DOHH2 (cell line): ENCODE measurements around the gene CYP2E1.

Experiments used
- H3F3A ChIP-seq: fragments of 200-600 bp; sonication (generic), shearing (Covaris generic); 2 replicates; pipeline ENCODE4 v1.6.0; 2016; ENCODE audit warnings: antibody characterized with exemption, mild to moderate bottlenecking; ENCODE audit not compliant: control insufficient read depth, insufficient read depth
- H3K27ac ChIP-seq: fragments of 200-600 bp; sonication (generic); 2 replicates; pipeline ENCODE4 v1.5.1; 2014; ENCODE audit warnings: low read depth, mild to moderate bottlenecking, low read length, moderate library complexity
- H3K27me3 ChIP-seq: fragments of 200-600 bp; sonication (generic); 2 replicates; pipeline ENCODE4 v1.6.1; 2014; ENCODE audit warnings: mild to moderate bottlenecking, low read length, mixed read lengths; ENCODE audit not compliant: control insufficient read depth
- H3K36me3 ChIP-seq: fragments of 200-600 bp; sonication (generic); 2 replicates; pipeline ENCODE4 v1.6.1; 2014; ENCODE audit warnings: mild to moderate bottlenecking, low read length, moderate library complexity, mixed read lengths; ENCODE audit not compliant: control insufficient read depth
- H3K4me1 ChIP-seq: fragments of 200-600 bp; sonication (generic); 2 replicates; pipeline ENCODE4 v1.6.1; 2014; ENCODE audit warnings: mild to moderate bottlenecking, low read length, mixed read lengths; ENCODE audit not compliant: control insufficient read depth
- H3K4me2 ChIP-seq: fragments of 200-600 bp; sonication (generic); 2 replicates; pipeline ENCODE4 v1.6.0; 2014; ENCODE audit warnings: mild to moderate bottlenecking, low read length, moderate library complexity
- H3K4me3 ChIP-seq: fragments of 200-600 bp; sonication (generic); 2 replicates; pipeline ENCODE4 v1.5.1; 2014; ENCODE audit warnings: mild to moderate bottlenecking, low read length, mixed read lengths
- H3K79me2 ChIP-seq: fragments of 200-600 bp; sonication (generic); 2 replicates; pipeline ENCODE4 v1.6.1; 2014; ENCODE audit warnings: mild to moderate bottlenecking, low read length, mixed read lengths; ENCODE audit not compliant: control insufficient read depth
- H3K9me2 ChIP-seq: fragments of 200-600 bp; sonication (generic); replicated peaks from 2 replicates; pipeline ENCODE4 v1.6.1; 2014; ENCODE audit warnings: mild to moderate bottlenecking, low read length, mixed read lengths; ENCODE audit not compliant: control insufficient read depth
- H3K9me3 ChIP-seq: fragments of 200-600 bp; sonication (generic); 2 replicates; pipeline ENCODE4 v1.6.1; 2014; ENCODE audit warnings: antibody characterized with exemption, low read length, mixed read lengths; ENCODE audit not compliant: control insufficient read depth, insufficient read depth
- H4K20me1 ChIP-seq: fragments of 200-600 bp; sonication (generic); 2 replicates; pipeline ENCODE4 v1.6.0; 2014; ENCODE audit warnings: low read depth, mild to moderate bottlenecking, antibody characterized with exemption, low read length, moderate library complexity; ENCODE audit not compliant: control insufficient read depth, insufficient read depth
- EZH2phosphoT487 ChIP-seq: fragments of 200-600 bp; sonication (generic); IDR thresholded peaks from 2 replicates; pipeline ENCODE4 v1.6.1; 2017; ENCODE audit warnings: borderline replicate concordance, mild to moderate bottlenecking, antibody characterized with exemption, low read length, moderate library complexity, mixed read lengths
- TF ChIP-seq, protein P1 (sequence below): fragments of 200-600 bp; sonication (generic); IDR thresholded peaks from one replicate; pipeline ENCODE4 v1.5.1; 2014; ENCODE audit warnings: antibody characterized with exemption, mild to moderate bottlenecking, low read depth, low read length; ENCODE audit not compliant: poor library complexity, severe bottlenecking

CYP2E1 gene

DNA sequence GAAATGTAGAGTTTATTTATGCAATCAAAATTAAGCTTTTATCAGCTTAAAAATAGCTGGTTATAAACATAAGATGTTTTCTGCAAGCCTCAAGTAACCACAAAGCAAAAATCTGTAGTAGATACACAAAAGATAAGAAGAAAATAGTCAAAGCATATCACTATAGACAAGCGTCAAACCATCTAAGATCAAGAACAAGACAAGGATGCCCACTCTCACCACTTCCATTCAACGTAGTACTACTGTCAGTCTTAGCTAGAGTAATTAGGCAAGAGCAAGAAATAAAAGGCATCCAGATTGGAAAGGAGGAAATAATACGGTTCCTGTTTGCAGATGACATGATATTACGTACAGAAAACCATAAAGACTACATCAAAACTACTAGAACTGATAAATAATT lies 17.5 kb upstream of the CYP2E1 start:
- TF ChIP-seq, protein P1, sequence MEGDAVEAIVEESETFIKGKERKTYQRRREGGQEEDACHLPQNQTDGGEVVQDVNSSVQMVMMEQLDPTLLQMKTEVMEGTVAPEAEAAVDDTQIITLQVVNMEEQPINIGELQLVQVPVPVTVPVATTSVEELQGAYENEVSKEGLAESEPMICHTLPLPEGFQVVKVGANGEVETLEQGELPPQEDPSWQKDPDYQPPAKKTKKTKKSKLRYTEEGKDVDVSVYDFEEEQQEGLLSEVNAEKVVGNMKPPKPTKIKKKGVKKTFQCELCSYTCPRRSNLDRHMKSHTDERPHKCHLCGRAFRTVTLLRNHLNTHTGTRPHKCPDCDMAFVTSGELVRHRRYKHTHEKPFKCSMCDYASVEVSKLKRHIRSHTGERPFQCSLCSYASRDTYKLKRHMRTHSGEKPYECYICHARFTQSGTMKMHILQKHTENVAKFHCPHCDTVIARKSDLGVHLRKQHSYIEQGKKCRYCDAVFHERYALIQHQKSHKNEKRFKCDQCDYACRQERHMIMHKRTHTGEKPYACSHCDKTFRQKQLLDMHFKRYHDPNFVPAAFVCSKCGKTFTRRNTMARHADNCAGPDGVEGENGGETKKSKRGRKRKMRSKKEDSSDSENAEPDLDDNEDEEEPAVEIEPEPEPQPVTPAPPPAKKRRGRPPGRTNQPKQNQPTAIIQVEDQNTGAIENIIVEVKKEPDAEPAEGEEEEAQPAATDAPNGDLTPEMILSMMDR, result no peak
- no peak for TF ChIP-seq EZH2phosphoT487
- no peak overlapping the region for H3K4me2 ChIP-seq
- H3K9me2 ChIP-seq, result no peaks in the 10 kb centered on the region
- H3K4me1 ChIP-seq, result no peaks in the 10 kb centered on the region
- peaks cover 5% of the 10 kb centered on the region; the same call in 1 of the 2 replicates for H3K27me3 ChIP-seq
- no peaks in the 10 kb centered on the region for H3F3A ChIP-seq
- H3K36me3 ChIP-seq, result no peaks in the 10 kb centered on the region
- H4K20me1 ChIP-seq, result no peaks in the 10 kb centered on the region
- no peaks in the 10 kb centered on the region for H3K79me2 ChIP-seq
- no peak overlapping the region for H3K27ac ChIP-seq
- no peaks in the 10 kb centered on the region for H3K9me3 ChIP-seq
- no peak overlapping the region for H3K4me3 ChIP-seq

GRCh38 chr10:133511408-133511807 lies 15.8 kb upstream of the CYP2E1 start:
- Histone ChIP-seq H3K27ac (no peak overlapping the region), H3K4me1 (no peaks in the 10 kb centered on the region), H3F3A (no peaks in the 10 kb centered on the region), H3K4me3 (no peak overlapping the region), H3K4me2 (no peak overlapping the region), H3K79me2 (no peaks in the 10 kb centered on the region), H3K9me2 (no peaks in the 10 kb centered on the region), H3K27me3 (peaks cover 5% of the 10 kb centered on the region; the same call in 1 of the 2 replicates), H3K9me3 (no peaks in the 10 kb centered on the region), H4K20me1 (no peaks in the 10 kb centered on the region), H3K36me3 (no peaks in the 10 kb centered on the region)
- TF ChIP-seq, protein P1, result no peak
- TF ChIP-seq EZH2phosphoT487, result no peak

DNA sequence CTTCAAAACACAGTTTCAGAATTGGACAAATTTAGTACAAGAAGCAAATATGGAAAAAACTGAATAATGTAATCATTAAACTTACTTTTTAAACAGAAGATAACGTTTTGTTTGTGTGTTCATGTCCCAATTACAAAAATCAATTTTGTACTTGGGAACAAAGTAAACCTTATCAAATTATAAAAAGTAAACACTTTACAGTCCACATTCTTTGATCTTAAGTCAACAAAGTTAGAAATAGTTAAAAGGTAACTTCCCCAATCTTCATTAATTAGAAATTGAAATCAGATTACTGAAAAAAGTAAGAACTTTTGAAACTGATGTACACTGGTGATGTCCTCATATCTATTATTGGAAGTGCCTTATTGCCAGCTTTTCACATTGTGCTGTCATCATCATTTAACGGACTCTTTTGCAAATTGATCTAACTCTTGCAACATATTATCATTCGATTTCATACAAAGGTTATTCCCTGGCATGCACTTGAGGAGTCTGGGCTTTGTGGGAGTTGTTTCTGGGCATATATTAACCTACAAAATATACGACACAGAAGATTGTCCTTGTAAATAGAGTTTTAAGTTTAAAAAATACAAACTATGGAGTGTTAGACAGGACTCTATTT lies 15.1 kb upstream of the CYP2E1 start:
- Histone ChIP-seq H3K4me1 (no peaks in the 10 kb centered on the region), H3K36me3 (no peaks in the 10 kb centered on the region), H3K9me3 (no peaks in the 10 kb centered on the region), H4K20me1 (no peaks in the 10 kb centered on the region), H3K27ac (no peak overlapping the region), H3F3A (no peaks in the 10 kb centered on the region), H3K4me2 (no peak overlapping the region), H3K4me3 (no peak overlapping the region), H3K27me3 (peaks cover 5% of the 10 kb centered on the region; the same call in 1 of the 2 replicates), H3K9me2 (no peaks in the 10 kb centered on the region), H3K79me2 (no peaks in the 10 kb centered on the region)
- TF ChIP-seq, protein P1, result no peak
- no peak for TF ChIP-seq EZH2phosphoT487
